OCI-LY7 (cell line): ENCODE results near the gene NAT8.

ENCODE experiments used
- EZH2phosphoT487 ChIP-seq: fragments of 200-600 bp; sonication (generic); IDR thresholded peaks from 2 replicates; pipeline ENCODE4 v1.6.1; 2018; ENCODE audit warnings: low read depth, borderline replicate concordance, mild to moderate bottlenecking, mixed run types, antibody characterized with exemption, low read length, moderate library complexity, mixed read lengths
- TF ChIP-seq, protein P1 (sequence below): fragments of 200-600 bp; sonication (generic); conservative IDR thresholded peaks from 2 replicates; pipeline ENCODE4 v1.5.1; 2014; ENCODE audit warnings: mild to moderate bottlenecking, antibody characterized with exemption, low read length, moderate library complexity, mixed read lengths

- TF ChIP-seq, protein P1, sequence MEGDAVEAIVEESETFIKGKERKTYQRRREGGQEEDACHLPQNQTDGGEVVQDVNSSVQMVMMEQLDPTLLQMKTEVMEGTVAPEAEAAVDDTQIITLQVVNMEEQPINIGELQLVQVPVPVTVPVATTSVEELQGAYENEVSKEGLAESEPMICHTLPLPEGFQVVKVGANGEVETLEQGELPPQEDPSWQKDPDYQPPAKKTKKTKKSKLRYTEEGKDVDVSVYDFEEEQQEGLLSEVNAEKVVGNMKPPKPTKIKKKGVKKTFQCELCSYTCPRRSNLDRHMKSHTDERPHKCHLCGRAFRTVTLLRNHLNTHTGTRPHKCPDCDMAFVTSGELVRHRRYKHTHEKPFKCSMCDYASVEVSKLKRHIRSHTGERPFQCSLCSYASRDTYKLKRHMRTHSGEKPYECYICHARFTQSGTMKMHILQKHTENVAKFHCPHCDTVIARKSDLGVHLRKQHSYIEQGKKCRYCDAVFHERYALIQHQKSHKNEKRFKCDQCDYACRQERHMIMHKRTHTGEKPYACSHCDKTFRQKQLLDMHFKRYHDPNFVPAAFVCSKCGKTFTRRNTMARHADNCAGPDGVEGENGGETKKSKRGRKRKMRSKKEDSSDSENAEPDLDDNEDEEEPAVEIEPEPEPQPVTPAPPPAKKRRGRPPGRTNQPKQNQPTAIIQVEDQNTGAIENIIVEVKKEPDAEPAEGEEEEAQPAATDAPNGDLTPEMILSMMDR = no peak
- no peak for TF ChIP-seq EZH2phosphoT487
Observed at GRCh38 chr2:73638429-73638828, 3.8 kb downstream of the NAT8 start.
